ENCODE data around the gene NLRP12.
"Not testable (repeated sequence)": the region's sequence is repeated elsewhere in the genome, so short reads cannot be mapped to it uniquely, and the experiment has no call there.

DNA sequence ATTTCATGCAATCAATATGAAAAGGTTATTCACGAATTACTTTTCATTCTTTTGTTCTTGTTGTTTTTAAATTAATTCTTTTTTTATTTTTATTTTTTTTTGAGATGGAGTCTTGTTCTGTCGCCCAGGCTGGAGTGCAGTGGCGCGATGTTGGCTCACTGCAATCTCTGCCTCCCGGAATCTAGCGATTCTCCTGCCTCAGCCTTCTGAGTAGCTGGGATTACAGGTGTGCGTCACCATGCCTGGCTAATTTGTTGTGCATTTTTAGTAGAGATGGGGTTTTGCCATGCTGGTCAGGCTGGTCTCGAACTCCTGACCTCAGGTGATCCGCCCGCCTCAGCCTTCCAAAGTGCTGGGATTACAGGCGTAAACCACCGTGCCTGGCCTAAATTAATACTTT lies 16.1 kb upstream of the NLRP12 start:
- TF ChIP-seq POLR2A (IDR thresholded peaks at IDR 0.05): not testable (repeated sequence)
- TF ChIP-seq, protein P1, sequence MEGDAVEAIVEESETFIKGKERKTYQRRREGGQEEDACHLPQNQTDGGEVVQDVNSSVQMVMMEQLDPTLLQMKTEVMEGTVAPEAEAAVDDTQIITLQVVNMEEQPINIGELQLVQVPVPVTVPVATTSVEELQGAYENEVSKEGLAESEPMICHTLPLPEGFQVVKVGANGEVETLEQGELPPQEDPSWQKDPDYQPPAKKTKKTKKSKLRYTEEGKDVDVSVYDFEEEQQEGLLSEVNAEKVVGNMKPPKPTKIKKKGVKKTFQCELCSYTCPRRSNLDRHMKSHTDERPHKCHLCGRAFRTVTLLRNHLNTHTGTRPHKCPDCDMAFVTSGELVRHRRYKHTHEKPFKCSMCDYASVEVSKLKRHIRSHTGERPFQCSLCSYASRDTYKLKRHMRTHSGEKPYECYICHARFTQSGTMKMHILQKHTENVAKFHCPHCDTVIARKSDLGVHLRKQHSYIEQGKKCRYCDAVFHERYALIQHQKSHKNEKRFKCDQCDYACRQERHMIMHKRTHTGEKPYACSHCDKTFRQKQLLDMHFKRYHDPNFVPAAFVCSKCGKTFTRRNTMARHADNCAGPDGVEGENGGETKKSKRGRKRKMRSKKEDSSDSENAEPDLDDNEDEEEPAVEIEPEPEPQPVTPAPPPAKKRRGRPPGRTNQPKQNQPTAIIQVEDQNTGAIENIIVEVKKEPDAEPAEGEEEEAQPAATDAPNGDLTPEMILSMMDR (IDR thresholded peaks at IDR 0.05): not testable (repeated sequence)

All from ovary (tissue), 3 donors.